Stimulated activated CD8-positive, alpha-beta memory T cell treated with anti-CD3 and anti-CD28 coated beads, Interleukin-12 subunit alpha, Interleukin-12 subunit beta, amount 100 ng/mL, for 24 hours (primary cell): Measurements from ENCODE around the gene TMEM119.
A peak's percentile ranks its signal among the peaks of the same experiment; 100 is the strongest.
"Not testable (repeated sequence)": the region's sequence is repeated elsewhere in the genome, so short reads cannot be mapped to it uniquely, and the experiment has no call there.

Experiments used
- DNase-seq: peaks from one replicate; pipeline ENCODE4 v3.0.0-alpha.2; 2020; ENCODE audit errors: extremely low read depth

TMEM119 gene

GRCh38 chr12:108582978-108583770, 14.7 kb downstream of the TMEM119 start:
- DNase-seq: no peak

- DNase-seq: no peak
These were observed 15.4 kb downstream of the TMEM119 start for GRCh38 chr12:108582509-108582908.

- DNase-seq: no peak
These were observed 16.3 kb downstream of the TMEM119 start for GRCh38 chr12:108581311-108582227.

- DNase-seq: no peak
These were observed 17.4 kb downstream of the TMEM119 start for GRCh38 chr12:108580531-108580930.

GRCh38 chr12:108578813-108579212, 19.1 kb downstream of the TMEM119 start:
- DNase-seq: no peak

GRCh38 chr12:108578264-108578663, 19.6 kb downstream of the TMEM119 start:
- no peak for DNase-seq

- no peak for DNase-seq
These were observed 20.4 kb downstream of the TMEM119 start for GRCh38 chr12:108577458-108577857.

- DNase-seq: no peak
These were observed 21.1 kb downstream of the TMEM119 start for GRCh38 chr12:108576660-108577234.

GRCh38 chr12:108575199-108575912, 22.5 kb downstream of the TMEM119 start:
- DNase-seq: no peak

- DNase-seq: not testable (repeated sequence)
These were observed 23.6 kb downstream of the TMEM119 start for GRCh38 chr12:108574276-108574675.

- no peak for DNase-seq
These were observed 24.6 kb downstream of the TMEM119 start for GRCh38 chr12:108573317-108573716.

- no peak for DNase-seq
These were observed 25.6 kb downstream of the TMEM119 start for GRCh38 chr12:108572166-108572790.

GRCh38 chr12:108571609-108572165, 26.2 kb downstream of the TMEM119 start:
- DNase-seq: no peak

GRCh38 chr12:108570743-108571608, 26.9 kb downstream of the TMEM119 start:
- DNase-seq: no peak

GRCh38 chr12:108568338-108569154, 29.3 kb downstream of the TMEM119 start:
- DNase-seq: peak; percentile 37

GRCh38 chr12:108567406-108568337, 30.2 kb downstream of the TMEM119 start:
- DNase-seq: no peak

- no peak for DNase-seq
These were observed 31.4 kb downstream of the TMEM119 start for GRCh38 chr12:108566452-108566851.

- no peak for DNase-seq
These were observed 31.9 kb downstream of the TMEM119 start for GRCh38 chr12:108565976-108566375.
